ENCODE data around the gene NDUFB1.

NDUFB1 gene

DNA sequence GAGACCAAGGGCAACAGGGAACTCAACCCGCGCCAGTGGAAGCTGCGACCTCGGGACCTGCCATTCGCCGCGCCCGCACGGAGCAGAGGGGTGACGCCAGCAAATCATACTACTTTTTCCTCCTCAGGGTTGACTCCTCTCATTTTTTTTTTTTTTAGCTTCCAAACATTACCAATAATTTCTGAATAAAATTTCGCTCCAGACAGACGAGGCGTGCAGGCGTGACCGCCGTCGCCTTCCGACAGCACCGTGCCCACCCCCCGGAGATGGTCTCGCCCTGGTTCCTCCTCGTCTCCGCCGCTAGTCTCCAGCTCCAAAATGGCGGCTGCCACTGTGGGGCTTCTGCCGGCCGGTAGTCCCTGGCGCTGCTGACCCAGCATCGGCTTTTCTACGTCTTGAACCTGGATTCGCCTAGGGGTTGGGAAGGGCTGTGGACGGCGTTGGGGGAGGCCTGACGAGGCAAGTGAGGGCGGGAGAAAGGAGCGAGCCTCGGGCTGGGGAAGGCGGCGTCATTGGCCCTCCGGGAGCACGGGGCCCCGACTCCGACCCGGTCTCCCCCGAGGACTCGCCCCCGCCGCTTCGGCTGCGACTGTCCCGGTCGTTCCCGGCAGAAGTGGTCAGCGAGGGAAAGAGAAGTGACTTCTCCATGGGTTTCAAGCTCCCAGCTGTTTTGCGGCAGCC is at the start of gene NDUFB1, which contains the start of gene CPSF2:
TSS of gene NDUFB1 (minus strand) at position 37 of the 681 bp plus-strand sequence. CDS start 4,069 bp downstream, outside the sequence.
TSS of gene CPSF2 (plus strand) at position 300 of the 681 bp plus-strand sequence. CDS start 9,016 bp downstream, outside the sequence.
- DNase-seq = peak; percentile 88

DNA sequence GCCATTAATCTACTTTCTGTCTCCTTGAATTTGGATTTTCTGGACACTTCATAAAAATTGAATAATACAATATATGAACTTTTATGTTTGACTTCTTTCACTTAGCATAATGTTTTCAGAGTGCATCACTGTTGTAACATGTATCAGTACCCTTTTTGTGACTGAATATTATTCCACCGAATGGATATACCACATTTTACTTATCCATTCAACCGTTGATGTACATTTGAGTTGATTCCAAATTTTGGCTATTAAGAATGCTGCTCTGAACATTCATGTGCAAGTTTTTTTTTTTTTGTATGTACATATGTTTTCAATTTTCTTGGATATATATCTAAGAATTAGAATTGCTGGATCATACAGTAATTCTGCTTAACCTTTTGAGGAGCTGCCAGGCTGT is 43.5 kb upstream of the NDUFB1 start:
- DNase-seq = no peak

DNA sequence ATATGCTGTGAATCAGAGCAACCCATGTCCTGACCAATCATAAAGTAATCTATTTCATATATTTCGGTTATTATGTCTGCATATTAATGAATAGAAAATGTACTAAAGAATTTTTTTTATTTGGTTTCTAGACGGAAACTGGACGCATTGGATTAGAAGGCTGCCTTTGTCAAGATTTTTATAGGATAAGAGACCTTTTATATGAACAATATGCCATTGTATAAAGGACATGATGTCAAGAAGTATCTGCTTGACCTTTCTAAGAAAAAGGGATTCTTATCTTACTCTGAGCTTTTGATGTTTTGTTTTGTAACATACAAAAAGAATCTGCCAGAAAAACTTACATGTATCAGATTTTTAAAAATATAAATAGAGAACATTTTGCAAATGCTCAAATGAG is 40.0 kb upstream of the NDUFB1 start:
- DNase-seq = no peak

DNA sequence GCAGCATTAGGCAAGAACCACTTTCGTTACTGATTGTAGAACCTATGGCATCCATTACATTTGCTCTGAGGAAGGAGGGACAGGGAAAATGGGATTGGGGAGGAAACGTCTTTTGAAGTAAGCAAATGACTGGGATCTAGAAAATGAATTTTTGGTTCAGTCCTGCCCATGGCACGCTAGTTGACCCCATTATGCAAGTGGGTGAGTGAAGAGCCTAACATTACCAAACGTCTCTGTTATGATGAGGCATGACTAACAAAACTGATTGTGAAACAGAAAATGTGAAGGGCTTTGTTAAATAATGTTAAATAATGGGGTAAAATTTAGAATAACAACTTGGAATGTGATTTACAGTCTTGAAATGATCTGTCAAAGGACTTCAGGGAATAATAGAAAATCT is 39.1 kb upstream of the NDUFB1 start:
- no peak for DNase-seq

DNA sequence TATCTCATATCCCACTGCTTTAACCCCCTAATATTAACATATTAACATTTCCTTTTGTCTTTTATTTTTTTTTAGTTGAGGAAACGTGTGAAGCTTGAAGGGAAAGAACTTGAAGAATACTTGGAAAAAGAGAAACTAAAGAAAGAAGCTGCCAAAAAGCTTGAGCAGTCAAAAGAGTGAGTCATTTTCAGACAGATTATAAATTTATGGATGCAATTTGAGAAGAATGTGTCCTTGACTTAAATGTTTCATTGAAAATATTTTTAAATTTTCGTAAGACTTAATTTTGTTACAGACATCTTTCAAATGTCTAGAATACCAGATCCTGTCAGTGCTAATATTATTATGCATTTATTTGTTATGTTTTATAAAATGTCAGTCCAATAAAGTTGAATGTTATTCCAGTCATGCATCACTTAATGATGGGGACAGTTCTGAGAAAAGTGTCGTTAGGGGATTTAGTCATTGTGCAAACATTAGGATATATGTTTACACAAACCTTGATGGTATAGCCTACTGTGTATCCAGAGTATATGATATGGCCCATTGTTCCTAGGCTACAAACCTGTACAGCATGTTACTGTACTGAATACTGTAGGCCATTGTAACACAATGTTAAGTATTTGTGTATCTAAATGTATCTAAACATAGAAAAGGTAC is 32.9 kb upstream of the NDUFB1 start:
- no peak for DNase-seq

DNA sequence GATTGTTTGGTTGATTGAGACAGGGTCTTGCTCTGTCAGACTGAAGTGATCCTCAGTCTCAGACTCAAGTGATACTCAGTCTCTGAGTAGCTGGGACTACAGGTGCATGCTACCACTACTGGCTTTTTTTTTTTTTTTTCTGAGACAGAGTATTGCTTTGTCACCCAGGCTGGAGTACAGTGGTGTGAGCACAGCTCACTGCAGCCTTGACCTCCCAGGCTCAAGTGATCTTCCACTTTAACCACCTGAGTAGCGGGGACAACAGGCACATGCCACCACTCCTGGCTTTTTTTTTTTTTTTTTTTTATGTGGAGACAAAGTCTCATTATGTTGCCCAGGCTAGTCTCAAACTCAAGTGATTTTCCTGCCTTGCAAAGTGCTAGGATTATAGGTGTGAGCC is 32.1 kb upstream of the NDUFB1 start:
- no peak for DNase-seq

DNA sequence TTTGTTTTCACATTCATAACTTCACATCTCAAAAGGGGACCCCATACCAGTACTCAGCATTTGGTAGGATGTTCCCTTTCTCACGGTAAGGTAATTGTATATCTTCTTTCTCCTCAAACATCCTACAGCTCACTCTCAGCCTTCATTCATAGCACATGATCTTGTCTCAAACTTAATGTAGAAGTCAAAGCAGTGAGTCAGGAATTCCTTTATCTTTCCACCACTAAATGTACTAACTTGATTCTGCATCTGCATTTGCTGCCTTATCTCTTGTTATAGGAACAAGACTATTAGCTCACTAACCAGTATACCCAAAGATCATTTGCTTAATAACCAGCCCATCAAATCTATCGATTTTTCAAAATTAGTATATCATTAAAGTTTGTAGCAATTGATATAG is 23.2 kb upstream of the NDUFB1 start:
- DNase-seq = no peak

DNA sequence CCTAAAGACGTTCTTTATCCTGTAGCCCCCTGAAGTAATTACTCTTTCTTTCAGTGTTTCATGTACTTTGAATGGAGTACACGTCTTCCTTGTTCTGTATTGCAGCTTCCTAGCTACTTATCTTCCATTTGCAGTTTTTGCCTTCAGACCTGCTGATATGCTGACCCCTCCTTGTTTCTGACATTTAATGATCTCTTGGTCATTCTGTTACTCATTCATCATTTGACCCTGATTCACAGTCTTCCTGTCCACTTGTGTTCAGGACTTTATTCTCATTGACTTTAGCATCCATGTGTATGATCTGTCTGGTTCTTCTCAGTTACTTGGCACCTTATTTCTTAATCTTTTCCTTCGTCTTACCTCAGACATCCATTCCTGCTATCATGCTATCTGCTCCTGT is 22.5 kb upstream of the NDUFB1 start:
- no peak for DNase-seq

DNA sequence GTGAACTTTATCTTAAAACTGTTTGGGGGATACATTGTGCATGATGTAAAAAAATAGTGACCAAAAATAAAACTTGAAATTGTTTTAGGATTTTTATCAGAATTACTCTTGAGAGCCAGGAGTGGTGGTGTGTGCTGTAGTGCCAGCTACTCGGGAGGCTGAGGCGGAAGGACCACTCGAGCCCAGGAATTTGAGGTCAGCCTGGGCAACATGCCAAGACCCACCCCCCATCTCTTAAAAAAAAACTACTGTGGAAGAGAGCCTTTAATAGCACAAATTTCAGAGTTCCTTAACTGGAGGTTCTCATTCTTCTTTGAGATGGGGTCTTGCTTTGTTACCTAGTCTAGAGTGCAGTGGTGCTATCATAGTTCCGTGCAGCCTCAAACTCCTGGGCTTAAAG is 21.8 kb upstream of the NDUFB1 start:
- DNase-seq = no peak

DNA sequence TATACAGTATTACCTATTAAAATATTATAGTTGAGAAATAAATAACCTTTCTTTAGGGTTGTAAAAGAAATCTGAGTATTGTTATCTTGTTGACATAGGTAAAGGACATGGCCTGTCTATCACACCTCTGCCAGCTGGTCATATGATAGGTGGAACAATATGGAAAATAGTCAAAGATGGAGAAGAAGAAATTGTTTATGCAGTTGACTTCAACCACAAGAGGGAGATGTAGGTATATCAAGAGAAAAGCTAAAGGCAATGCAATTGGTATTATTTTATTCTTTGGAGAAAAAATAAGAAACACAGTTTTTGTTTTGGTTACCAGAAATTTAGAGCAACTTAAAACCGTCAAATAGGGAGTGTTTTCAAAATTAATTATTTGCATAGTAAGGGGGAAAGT is 13.8 kb upstream of the NDUFB1 start:
- DNase-seq = no peak

DNA sequence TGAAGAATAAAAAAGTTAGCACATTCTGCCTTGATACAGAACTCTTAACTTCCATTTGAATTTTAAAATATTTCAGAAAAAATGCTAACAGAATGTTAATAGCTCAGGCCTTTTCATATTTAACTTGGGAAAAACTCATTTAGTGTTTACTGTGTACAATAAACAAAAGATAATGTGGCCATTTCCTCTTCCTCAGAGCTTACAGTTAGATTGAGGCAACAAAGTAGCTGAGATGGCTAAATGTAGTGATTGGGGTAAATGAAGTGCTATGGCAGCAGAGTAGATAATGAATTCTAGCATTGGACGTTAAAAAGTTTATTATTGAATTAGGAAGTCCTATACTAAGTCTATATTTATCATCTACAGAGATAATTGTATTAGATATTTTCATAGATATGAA is 12.9 kb upstream of the NDUFB1 start:
- no peak for DNase-seq

DNA sequence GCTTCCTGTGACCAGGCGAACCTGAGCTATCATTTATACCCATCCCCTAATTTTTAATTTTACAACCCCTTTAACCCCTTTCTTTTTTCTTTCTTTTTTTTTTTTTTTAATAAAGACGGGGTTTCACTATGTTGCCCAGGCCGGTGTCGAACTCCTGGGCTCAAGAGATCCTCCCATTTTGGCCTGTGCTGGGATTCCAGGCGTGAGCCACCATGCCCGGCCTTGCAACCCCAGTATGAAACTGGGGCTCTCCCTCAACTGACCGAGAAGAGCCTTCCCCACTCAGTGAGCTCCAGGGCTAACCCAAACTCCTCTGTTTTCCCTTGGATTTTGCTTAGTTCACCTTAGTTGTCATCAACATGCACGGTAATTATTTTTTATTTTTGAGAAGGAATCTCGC is 1.3 kb upstream of the NDUFB1 start:
- DNase-seq = no peak

DNA sequence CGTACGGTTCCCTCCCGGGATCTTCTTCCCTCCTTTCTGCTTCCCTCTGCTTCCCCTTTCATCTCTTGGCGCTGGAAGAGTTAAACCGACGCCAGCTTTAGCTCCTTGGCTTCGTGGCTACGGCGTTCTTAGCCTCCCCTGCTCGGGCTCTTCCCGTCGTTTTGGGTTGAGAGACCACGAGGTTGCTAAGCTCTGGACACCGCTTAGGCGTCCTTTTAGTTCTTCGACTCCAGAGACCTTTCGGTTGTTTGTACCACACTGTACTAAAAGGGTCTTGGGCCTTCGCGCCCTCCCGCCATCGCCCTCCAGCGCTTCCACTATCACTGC is 808 bp upstream of the NDUFB1 start:
- peak; percentile 13 for DNase-seq

DNA sequence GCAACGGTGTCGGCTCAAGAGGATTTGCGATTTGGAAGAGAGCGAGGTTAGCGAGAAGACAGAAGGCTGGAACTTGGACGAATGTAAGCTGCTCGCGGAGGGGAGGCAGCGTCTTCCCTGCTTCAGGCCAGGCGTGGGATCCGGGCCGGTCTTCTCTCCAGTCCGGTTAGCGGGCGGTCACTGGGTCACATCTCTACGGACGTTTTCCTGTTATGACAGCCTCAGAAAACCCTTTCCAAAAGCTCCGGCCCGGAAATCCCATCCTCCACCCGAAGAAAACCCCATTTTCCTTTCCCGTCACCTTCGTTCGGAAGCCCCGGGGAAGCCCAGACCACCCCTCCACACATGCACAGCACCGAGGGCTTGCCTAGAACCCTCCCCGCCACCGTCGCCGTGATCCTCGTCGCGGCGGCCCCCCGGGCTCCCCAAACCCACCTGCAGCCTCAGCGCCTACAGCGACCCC is 268 bp downstream of the NDUFB1 start:
- DNase-seq = no peak

DNA sequence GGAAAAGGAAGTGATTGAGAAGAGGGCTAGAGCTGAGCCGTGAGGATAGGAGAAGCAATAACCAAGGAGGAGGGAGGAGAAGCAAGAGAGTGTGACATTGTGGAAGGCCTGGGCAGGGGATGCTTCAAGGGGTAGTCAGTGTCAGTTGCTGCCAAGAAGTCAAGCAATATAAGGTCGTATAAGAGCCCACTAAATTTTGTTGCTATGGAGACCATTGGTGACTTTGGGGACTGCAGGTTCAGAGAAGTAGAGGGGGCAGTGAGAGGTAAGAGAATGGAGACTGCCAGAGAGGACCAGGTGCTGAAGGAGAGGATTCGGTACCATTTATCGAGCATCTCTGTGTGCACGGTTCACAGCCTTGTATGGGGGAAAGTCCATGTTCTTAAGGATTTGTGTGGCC is 12.0 kb downstream of the NDUFB1 start:
- no peak for DNase-seq

DNA sequence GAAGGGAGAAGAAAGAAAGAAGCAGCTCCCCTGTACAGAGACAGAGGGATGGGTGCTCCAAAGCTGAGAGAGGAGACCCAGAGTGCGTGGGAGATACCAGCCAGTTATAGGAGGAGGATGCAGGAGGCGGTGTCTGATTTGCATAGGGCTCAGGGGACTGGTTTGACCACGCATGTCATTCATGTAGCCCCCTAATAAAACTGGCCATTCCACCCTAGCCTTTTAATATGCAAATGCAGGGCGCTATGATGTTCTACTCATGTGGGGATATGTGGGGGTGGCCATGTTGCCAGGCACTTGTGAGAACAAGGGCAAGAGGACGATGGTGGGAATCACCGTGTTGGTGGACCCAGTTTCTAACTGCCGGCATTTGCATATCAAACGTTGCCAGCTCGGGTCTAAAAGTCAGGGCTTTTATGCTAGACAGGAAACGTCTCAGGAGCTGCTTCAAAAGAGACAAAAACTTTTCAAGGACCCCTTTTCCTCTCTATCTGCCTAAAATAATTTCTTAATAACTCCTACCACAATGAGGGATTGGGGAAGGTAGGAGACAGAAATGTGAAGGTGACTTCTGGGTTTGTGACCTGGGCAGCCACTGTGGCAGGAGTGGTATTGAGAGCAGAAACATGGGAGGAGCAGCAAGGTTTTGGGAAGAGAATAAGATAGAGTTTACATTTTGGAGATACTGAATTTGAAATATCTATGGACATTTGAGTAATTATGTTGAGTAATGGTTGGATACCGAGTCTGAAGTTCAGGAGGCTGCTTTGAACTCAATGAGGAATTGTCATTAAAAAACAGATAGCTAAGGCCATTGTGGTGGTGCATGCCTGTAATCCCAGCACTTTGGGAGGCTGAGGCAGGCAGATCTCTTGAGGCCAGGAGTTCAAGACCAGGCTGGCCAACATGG is 12.9 kb downstream of the NDUFB1 start:
- DNase-seq = peak; percentile 29

DNA sequence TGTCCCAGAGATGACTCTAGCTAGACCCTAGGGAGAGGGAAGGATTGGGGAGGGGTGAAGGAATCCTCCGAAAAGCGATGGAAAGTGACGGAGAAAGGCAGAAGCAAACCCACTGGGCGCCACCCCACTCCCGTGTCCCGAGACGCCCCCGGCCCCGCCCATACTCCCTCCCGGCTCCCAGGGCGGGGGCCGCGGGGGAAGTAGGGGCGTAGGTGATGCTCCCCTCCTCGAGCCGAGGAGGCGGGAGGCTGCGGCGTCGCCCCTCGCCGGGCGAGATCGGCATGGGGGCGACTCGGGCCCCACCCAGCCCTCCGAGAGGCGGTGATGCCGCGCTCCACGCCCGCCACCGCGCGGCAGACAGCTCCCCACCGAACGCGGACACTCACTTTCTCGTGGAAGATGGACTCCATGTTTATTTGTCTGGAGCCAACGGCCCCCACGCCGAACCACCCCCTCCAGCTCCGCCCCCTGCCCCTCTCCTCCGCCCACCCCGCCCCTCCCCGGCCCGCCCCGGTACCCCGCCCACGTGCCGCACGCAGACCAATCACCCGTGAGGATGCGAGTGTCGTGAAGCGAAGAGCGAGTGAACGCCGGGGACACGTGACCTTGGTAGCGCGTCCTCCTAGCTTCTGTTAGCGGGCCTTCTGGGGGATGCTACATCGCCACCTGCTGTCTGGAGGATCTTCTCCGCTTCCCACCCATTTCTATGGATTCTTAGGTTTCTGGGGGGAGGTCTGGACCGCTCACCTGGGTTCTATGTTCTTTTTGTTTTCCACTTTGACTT is 15.2 kb downstream of the NDUFB1 start, which contains the start of gene ATXN3:
TSS of gene ATXN3 (minus strand) at position 440 of the 784 bp plus-strand sequence. CDS start at position 410, 30 bp downstream.
- DNase-seq = peak; percentile 97

DNA sequence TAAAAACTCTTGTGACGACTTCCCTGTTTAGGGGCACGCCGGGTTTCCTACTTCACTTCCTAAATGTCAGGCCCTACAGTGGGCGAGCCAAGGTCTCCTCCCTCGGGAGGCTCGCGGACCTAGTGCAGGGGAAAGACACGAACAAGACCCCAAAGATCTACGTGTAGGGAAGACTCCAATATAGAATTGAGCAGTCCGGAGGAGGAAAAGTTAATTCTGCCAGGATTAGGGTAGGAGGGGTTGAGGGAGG is 15.7 kb downstream of the NDUFB1 start:
- DNase-seq = peak; percentile 24

DNA sequence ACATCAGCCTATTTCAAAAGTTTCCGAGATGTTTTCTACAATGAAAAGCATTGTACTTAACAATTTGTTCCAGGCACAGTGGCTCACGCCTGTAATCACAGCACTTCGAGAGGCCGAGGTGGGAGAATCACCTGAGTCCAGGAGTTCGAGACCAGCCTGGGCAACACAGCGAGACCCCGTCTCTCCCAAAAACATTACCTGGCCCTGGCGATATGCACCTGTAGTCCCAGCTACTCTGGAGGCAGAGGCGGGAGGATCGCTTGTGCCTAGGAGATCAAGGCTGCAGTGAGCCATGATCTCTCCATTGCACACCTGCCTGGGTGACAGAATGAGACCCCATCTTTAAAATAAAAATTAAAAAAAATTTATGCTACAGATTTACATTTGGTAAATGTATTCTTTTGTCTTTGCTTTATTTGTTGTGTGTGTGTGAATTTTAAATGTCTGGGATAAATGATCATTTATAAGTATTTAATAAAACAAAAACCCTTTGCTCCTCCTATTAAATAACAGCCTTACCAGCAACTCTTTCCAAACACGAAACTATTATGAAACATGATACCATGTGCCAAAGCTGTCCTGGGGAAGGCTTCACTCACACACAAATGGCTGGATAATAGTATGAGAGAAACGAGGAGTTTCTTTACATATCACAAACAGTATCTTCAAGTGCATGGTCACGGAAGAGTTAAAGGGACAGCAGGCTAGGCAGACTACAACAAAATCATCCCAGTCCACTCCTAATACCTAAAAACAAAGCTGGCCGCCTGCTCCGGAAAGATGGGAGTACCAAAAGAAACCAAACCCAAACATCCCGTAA is 16.2 kb downstream of the NDUFB1 start:
- no peak for DNase-seq

DNA sequence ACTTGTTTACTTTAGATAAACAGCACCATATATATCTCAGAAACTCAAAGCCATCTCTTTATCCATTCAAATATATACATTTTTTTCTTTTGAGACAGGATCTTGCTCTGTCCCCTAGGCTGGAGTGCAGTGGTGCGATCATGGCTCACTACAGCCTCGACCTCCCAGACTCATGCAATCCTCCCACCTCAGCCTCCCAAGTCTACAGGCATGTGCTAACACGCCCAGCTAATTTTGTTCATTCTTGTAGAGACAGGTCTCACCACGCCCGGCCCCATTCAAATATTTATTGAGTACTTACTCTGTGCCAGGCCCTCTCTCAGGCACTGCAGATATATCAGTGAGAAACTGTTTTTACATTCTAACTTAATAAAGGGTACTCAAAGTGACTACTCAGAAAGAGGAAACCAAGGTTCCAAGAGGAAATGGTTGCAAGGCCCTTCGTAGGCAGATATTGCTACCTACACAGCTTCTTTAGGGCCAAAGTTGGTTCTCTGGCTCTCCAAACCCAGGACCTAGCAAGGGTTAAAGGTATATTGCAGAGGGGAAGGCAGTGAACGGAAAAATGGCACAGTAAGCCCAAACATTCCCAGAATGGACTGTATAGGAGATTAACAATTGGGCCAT is 18.0 kb downstream of the NDUFB1 start:
- no peak for DNase-seq

DNA sequence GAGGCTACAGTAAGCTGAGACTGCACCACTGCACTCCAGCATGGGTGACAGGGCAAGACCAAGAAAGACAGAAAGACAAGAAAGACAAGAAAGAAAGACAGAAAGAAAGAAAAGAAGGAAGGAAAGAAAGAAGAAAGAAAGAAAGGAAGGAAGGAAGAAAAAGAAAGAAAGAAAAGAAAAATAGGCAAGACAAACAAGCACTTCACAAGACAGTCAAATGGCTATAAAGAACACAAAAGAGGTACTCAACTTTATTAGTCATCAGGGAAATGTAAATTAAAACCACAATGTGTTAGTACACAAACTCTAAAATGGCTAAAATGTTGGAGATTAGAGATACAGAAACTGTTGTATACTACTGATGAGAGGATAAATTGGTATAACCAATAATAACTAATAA is 21.7 kb downstream of the NDUFB1 start:
- DNase-seq = no peak

DNA sequence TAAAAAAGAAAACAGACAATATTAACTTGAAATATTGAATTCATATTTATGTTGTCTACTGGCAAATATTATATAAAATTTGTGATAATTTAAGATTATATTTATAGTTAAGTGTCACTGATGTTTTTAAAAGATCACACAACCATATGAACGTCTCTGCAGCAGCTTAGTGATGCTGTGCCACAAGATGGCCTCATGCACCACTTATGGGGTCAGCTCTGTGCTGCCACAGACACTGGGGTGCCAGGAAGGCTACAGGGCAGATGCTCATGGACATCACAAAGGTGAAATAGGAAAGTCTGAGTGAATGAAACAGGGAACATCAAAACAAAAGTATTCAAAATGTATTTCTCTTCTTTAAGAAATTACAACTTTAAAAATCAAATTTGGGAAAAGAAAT is 28.2 kb downstream of the NDUFB1 start:
- DNase-seq = no peak

Measured in stimulated activated CD4-positive, alpha-beta T cell treated with anti-CD3 and anti-CD28 coated beads, Interleukin-4, amount 100 ng/mL, for 24 hours (primary cell).